Heart left ventricle (tissue), 13 donors: ENCODE results near the gene CPEB2.

Experiments used
- CTCF ChIP-seq, 12 donors: fragments of 200-600 bp; sonication (generic) in 4 of 12; IDR thresholded peaks; one replicate each; pipeline versions ENCODE4 v1.5.0 to v1.8.0; 2018 to 2022; ENCODE audit warnings: antibody characterized with exemption in 12 of 12, mild to moderate bottlenecking in 5 of 12
- POLR2A ChIP-seq, 2 donors: fragments of 450-650 bp; IDR thresholded peaks; one replicate each; pipeline ENCODE4 v1.6.1; 2017; ENCODE audit warnings: antibody characterized with exemption in 2 of 2, mild to moderate bottlenecking in 2 of 2, moderate library complexity in 2 of 2
- donor health status: ischemic (EF 13 %, LVEDD 7.1; RV severe dilation, severe dysfunction).
- donor health status: DM: no; HTN: yes; CAD: no.
- donor health status: DM: no; HTN: no; CAD: no.
- donor health status: ischemic (EF 25% LVEDD 6.9; RV normal size, moderate dysfunction).
- donor health status: ischemic (EF 25% LVEDD 5.7; RV mildly dilated, moderate dysfunction).
- donor health status: ischemic (EF 35%, LVEDD 5.7; RV mildly dilated, moderate dysfunction).
- donor health status: nonischemic (EF 11% LVEDD 7.7; RV severe dilation, severe dysfunction).
- donor health status: DM: yes; HTN: yes; CAD: no.
- donor health status: PGD.
- donor health status: ischemic (EF 29% LVEDD 5.4; RV normal size, mild dysfunction).
- donor health status: nonischemic (EF 23%, LVEDD 6.1; RV moderate dilation, normal function).

GRCh38 chr4:15021946-15022345, 19.7 kb downstream of the CPEB2 start:
- TF ChIP-seq POLR2A (IDR thresholded peaks at IDR 0.05) (no peak), CTCF (IDR thresholded peaks at IDR 0.05) (no peak)
